ENCODE measurements around the gene NDE1.

DNA sequence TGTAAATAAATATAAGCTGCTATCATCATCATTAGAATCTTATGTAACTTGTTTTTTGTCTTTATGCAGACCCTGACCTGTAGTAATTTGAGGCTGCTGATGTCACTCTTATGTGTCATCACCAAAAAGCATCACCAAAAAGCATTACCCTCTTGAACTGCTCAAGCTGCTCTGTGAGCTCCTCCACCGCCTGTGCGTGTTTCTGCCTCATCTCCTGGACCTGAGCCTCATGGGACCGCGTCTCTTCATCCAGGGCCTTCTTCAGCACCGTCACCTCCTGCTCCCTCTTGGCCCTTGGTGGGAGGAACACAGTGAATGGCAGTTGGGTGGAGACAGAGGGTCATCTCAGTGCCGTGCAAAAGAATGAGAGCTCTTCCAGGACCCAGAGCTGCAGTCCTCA is 82.4 kb downstream of the NDE1 start:
- TF ChIP-seq, protein P1, sequence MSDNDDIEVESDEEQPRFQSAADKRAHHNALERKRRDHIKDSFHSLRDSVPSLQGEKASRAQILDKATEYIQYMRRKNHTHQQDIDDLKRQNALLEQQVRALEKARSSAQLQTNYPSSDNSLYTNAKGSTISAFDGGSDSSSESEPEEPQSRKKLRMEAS (IDR thresholded peaks at IDR 0.05; ENCODE audit: low read depth, low read length) = no peak
- TF ChIP-seq, protein P2, sequence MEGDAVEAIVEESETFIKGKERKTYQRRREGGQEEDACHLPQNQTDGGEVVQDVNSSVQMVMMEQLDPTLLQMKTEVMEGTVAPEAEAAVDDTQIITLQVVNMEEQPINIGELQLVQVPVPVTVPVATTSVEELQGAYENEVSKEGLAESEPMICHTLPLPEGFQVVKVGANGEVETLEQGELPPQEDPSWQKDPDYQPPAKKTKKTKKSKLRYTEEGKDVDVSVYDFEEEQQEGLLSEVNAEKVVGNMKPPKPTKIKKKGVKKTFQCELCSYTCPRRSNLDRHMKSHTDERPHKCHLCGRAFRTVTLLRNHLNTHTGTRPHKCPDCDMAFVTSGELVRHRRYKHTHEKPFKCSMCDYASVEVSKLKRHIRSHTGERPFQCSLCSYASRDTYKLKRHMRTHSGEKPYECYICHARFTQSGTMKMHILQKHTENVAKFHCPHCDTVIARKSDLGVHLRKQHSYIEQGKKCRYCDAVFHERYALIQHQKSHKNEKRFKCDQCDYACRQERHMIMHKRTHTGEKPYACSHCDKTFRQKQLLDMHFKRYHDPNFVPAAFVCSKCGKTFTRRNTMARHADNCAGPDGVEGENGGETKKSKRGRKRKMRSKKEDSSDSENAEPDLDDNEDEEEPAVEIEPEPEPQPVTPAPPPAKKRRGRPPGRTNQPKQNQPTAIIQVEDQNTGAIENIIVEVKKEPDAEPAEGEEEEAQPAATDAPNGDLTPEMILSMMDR (IDR thresholded peaks at IDR 0.05; ENCODE audit: low read depth, low read length) = no peak
- no peak for TF ChIP-seq POLR2A (IDR thresholded peaks at IDR 0.05; ENCODE audit: extremely low read depth, insufficient read length)
